Trophoblast cell (in vitro differentiated cells and primary cell): Measurements from ENCODE around the gene TNS3.

ENCODE experiments used
- DNase-seq, 2 donors: peaks; one replicate each; pipeline ENCODE4 v3.0.0-alpha.2; 2016
- H2AFZ ChIP-seq: 2 replicates; pipeline ENCODE4 v1.6.1; 2013; ENCODE audit warnings: low read length, moderate library complexity, mild to moderate bottlenecking; ENCODE audit not compliant: insufficient read depth, poor library complexity
- H2AK5ac ChIP-seq: 2 replicates; pipeline ENCODE4 v1.6.1; 2013; ENCODE audit warnings: mild to moderate bottlenecking, low read length
- H2BK120ac ChIP-seq: 2 replicates; pipeline ENCODE4 v1.6.1; 2013; ENCODE audit warnings: low read length, mild to moderate bottlenecking, moderate library complexity; ENCODE audit not compliant: insufficient read depth, poor library complexity
- H2BK12ac ChIP-seq: 2 replicates; pipeline ENCODE4 v1.6.1; 2013; ENCODE audit warnings: mild to moderate bottlenecking, low read length, moderate library complexity
- H2BK5ac ChIP-seq: 2 replicates; pipeline ENCODE4 v1.6.1; 2013; ENCODE audit warnings: low read length, low read depth, moderate library complexity, mild to moderate bottlenecking; ENCODE audit not compliant: poor library complexity
- H3K14ac ChIP-seq: 2 replicates; pipeline ENCODE4 v1.6.1; 2013; ENCODE audit warnings: mild to moderate bottlenecking, low read length
- H3K18ac ChIP-seq: 2 replicates; pipeline ENCODE4 v1.6.1; 2013; ENCODE audit warnings: mild to moderate bottlenecking, low read length
- H3K23ac ChIP-seq: 2 replicates; pipeline ENCODE4 v1.6.1; 2013; ENCODE audit warnings: low read length
- H3K27ac ChIP-seq: 2 replicates; pipeline ENCODE4 v1.5.1; 2013; ENCODE audit warnings: low read depth, mild to moderate bottlenecking, inconsistent platforms, low read length, moderate library complexity
- H3K27me3 ChIP-seq: 2 replicates; pipeline ENCODE4 v1.6.1; 2013; ENCODE audit warnings: inconsistent platforms, mild to moderate bottlenecking, low read length, moderate library complexity; ENCODE audit not compliant: insufficient read depth
- H3K36me3 ChIP-seq, 2 experiments: 1 replicate in 1 of 2; 2 replicates in 1 of 2; pipeline ENCODE4 v1.6.1; 2013; ENCODE audit warnings: low read length in 2 of 2, mild to moderate bottlenecking in 2 of 2, moderate library complexity in 1 of 2; ENCODE audit not compliant: insufficient read depth in 2 of 2, control insufficient read depth in 1 of 2
- H3K4ac ChIP-seq: 2 replicates; pipeline ENCODE4 v1.6.1; 2013; ENCODE audit warnings: low read depth, mild to moderate bottlenecking, low read length, moderate library complexity
- H3K4me1 ChIP-seq, 2 experiments: 1 replicate in 1 of 2; 2 replicates in 1 of 2; pipeline ENCODE4 v1.6.1; 2013; ENCODE audit warnings: low read length in 2 of 2, mild to moderate bottlenecking in 2 of 2, moderate library complexity in 1 of 2; ENCODE audit not compliant: insufficient read depth in 2 of 2, control insufficient read depth in 1 of 2
- H3K4me2 ChIP-seq: 2 replicates; pipeline ENCODE4 v1.6.1; 2013; ENCODE audit warnings: inconsistent platforms, mild to moderate bottlenecking, low read length, moderate library complexity
- H3K4me3 ChIP-seq: 2 replicates; pipeline ENCODE4 v1.5.1; 2013; ENCODE audit warnings: mild to moderate bottlenecking, low read depth, low read length, inconsistent platforms
- H3K79me1 ChIP-seq: one replicate; pipeline ENCODE4 v1.6.1; 2013; ENCODE audit warnings: low read length
- H3K79me2 ChIP-seq: 2 replicates; pipeline ENCODE4 v1.6.1; 2013; ENCODE audit warnings: low read length, mild to moderate bottlenecking; ENCODE audit not compliant: control insufficient read depth, insufficient read depth, poor library complexity
- H3K9ac ChIP-seq: 2 replicates; pipeline ENCODE4 v1.6.1; 2013; ENCODE audit warnings: mild to moderate bottlenecking, low read length
- H3K9me3 ChIP-seq: 2 replicates; pipeline ENCODE4 v1.6.1; 2013; ENCODE audit warnings: low read depth, mild to moderate bottlenecking, control low read depth, inconsistent platforms, low read length; ENCODE audit not compliant: insufficient read depth
- H4K12ac ChIP-seq: 2 replicates; pipeline ENCODE4 v1.6.1; 2013; ENCODE audit warnings: low read depth, mild to moderate bottlenecking, low read length, moderate library complexity
- H4K8ac ChIP-seq: 2 replicates; pipeline ENCODE4 v1.6.1; 2013; ENCODE audit warnings: low read depth, mild to moderate bottlenecking, low read length, moderate library complexity
- H4K91ac ChIP-seq: one replicate; pipeline ENCODE4 v1.6.1; 2013; ENCODE audit warnings: low read depth, mild to moderate bottlenecking, low read length, moderate library complexity
- WGBS: extraction: QIAGEN DNeasy Blood & Tissue Kit; methylation state at CpG from one replicate; pipeline ENCODE4 v1.1.7; 2013; ENCODE audit warnings: missing lambda C conversion rate; ENCODE audit not compliant: insufficient read length, insufficient coverage; ENCODE audit errors: extremely low coverage; 5-methylcytosine and 5-hydroxymethylcytosine counted together

Gene TNS3

DNA sequence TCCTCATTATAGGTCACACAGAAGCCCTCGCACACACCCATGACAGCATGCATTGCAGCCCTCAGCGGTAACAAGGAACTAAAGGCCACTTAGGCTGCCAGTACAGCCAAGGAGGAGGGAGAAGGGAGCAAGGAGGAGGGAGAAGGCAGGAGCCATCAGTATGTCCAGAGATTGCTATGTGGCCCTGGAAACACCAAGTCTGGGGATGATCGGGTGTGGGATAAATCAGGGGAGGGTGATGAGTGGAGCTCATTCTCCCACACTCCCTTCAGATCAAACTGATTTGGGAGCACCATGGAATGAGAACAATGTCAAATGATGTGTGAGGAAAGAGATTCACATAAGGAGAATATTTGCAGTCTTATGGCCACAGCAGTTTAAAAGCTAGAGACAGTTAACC is 350.9 kb downstream of the TNS3 start:
- Histone ChIP-seq H3K14ac (no peak overlapping the region), H2BK12ac (no peak overlapping the region), H3K4ac (no peak overlapping the region), H3K9ac (no peak overlapping the region), H4K12ac (no peak overlapping the region), H4K91ac (no peak overlapping the region), H3K4me3 (peak overlapping the region; percentile 23), H4K8ac (no peak overlapping the region), H3K4me1 (peaks cover 10% of the 10 kb centered on the region in 2 experiments), H3K27me3 (no peaks in the 10 kb centered on the region), H3K79me1 (no peaks in the 10 kb centered on the region), H3K4me2 (no peak overlapping the region), H2BK5ac (no peak overlapping the region), H3K9me3 (no peaks in the 10 kb centered on the region), H3K27ac (no peak overlapping the region), H3K79me2 (peaks cover 2% of the 10 kb centered on the region), H3K18ac (no peak overlapping the region), H3K23ac (no peak overlapping the region), H2AFZ (no peak overlapping the region), H2BK120ac (no peak overlapping the region), H3K36me3 (no peaks in the 10 kb centered on the region), H2AK5ac (no peak overlapping the region)
- DNase-seq: no peak
- no CpG with 5 or more reads among the region's 3 CpGs for WGBS

DNA sequence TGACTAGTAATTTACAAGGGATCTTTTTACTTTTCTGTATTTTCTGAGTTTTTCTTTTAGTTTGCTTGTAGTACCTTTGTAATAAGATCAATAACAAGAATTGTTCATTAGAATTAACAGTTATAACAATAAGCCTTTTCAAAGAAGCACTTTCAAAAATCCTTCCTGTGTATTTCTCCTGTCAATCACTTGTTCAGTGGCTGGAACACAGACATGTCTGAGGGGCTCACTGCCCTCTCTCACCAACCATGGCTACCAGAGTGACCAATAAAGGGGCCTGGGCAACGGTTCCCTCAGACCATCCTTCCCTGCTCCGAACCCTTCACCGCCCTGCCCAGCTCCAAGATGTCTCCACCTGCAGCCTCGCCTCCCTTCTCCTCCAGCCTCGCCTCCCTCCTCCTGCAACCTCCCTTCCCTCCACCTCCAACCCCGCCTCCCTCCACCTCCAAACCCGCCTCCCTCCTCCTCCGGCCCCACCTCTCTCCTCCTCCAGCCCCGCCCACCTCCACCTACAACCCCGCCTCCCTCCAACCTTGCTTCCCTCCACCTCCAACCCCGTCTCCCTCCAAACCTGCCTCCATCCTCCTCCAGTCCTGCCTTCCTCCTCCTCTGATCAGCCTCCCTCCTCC is 353.4 kb downstream of the TNS3 start:
- no peak overlapping the region for H2BK120ac ChIP-seq
- H2BK12ac ChIP-seq: no peak overlapping the region
- H3K79me2 ChIP-seq: peaks cover 2% of the 10 kb centered on the region
- H4K91ac ChIP-seq: no peak overlapping the region
- no peak overlapping the region for H2AK5ac ChIP-seq
- no peak overlapping the region for H3K27ac ChIP-seq
- no peak overlapping the region for H3K18ac ChIP-seq
- H3K79me1 ChIP-seq: no peaks in the 10 kb centered on the region
- no peak overlapping the region for H3K14ac ChIP-seq
- no peak overlapping the region for H4K8ac ChIP-seq
- H2BK5ac ChIP-seq: no peak overlapping the region
- no peak overlapping the region for H4K12ac ChIP-seq
- H3K4me2 ChIP-seq: no peak overlapping the region
- DNase-seq: peak in 1 of 2 donors; percentile 41
- no peaks in the 10 kb centered on the region for H3K9me3 ChIP-seq
- no peak overlapping the region for H3K4ac ChIP-seq
- no peaks in the 10 kb centered on the region for H3K36me3 ChIP-seq
- H3K4me1 ChIP-seq: peaks cover 10 to 14% of the 10 kb centered on the region in 2 experiments
- H3K27me3 ChIP-seq: no peaks in the 10 kb centered on the region
- no peak overlapping the region for H3K9ac ChIP-seq
- no peak overlapping the region for H2AFZ ChIP-seq
- no peak overlapping the region for H3K23ac ChIP-seq
- WGBS: no CpG with 5 or more reads among the region's 11 CpGs
- no peak overlapping the region for H3K4me3 ChIP-seq

DNA sequence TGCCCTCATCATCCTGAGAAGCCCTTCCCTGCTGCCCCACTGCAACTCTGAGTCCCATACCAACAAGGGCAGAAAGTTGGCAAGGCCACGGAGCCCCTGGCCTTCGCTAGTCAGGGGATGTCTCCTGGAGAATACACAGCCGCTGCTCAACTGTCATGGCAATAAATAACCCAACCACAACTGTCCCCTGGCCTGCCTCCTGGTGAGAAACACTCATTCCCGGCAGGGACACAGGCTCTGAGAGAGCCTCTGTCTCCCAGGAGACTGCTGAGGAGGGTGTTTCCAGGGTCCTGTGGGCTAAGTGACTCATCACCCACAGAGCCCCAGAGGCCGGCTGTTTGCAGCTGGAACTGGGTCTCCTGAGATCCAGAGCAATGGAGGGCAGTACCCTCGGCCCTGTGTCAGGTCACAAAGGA is 354.1 kb downstream of the TNS3 start:
- H3K4ac ChIP-seq: no peak overlapping the region
- peaks cover 10 to 14% of the 10 kb centered on the region in 2 experiments for H3K4me1 ChIP-seq
- H3K14ac ChIP-seq: no peak overlapping the region
- H3K23ac ChIP-seq: no peak overlapping the region
- DNase-seq: peak in 1 of 2 donors; percentile 9
- H3K4me3 ChIP-seq: no peak overlapping the region
- H3K27ac ChIP-seq: no peak overlapping the region
- no peak overlapping the region for H4K8ac ChIP-seq
- H3K79me1 ChIP-seq: no peaks in the 10 kb centered on the region
- no peak overlapping the region for H2AFZ ChIP-seq
- H3K27me3 ChIP-seq: no peaks in the 10 kb centered on the region
- no peak overlapping the region for H4K12ac ChIP-seq
- no peaks in the 10 kb centered on the region for H3K36me3 ChIP-seq
- H3K79me2 ChIP-seq: peaks cover 2% of the 10 kb centered on the region
- no peak overlapping the region for H2BK12ac ChIP-seq
- H3K9ac ChIP-seq: no peak overlapping the region
- no peaks in the 10 kb centered on the region for H3K9me3 ChIP-seq
- H2BK5ac ChIP-seq: no peak overlapping the region
- H3K18ac ChIP-seq: no peak overlapping the region
- H4K91ac ChIP-seq: no peak overlapping the region
- H2BK120ac ChIP-seq: no peak overlapping the region
- H3K4me2 ChIP-seq: no peak overlapping the region
- WGBS: no CpG with 5 or more reads among the region's 6 CpGs
- no peak overlapping the region for H2AK5ac ChIP-seq

DNA sequence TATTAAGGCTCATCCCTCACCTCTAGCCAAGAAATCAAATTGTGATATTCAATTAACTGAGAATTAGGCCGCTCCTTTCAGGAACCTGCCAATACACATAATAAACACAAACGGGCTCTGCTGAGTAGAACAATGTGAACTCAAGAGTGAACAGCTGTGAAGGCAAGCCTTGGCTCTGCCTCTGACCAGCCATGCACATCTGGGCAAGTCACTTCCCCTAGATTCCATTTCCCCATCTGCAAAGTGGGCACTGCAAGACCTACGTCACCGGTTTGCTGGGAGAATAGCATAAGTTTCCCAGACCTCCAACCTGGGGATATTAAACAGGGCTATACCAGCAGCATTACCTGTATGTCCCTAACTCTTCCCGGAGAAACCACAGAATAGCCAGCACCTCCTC is 355.2 kb downstream of the TNS3 start:
- no peak for DNase-seq
- H3K9ac ChIP-seq: no peak overlapping the region
- no peak overlapping the region for H2BK5ac ChIP-seq

More for the DNA sequence above, 355.2 kb downstream of the TNS3 start:
- Histone ChIP-seq H3K79me2 (peaks cover 2% of the 10 kb centered on the region), H3K18ac (no peak overlapping the region), H2BK120ac (no peak overlapping the region), H3K9me3 (no peaks in the 10 kb centered on the region), H3K27me3 (no peaks in the 10 kb centered on the region), H4K91ac (no peak overlapping the region), H3K4me3 (no peak overlapping the region), H3K14ac (no peak overlapping the region), H3K27ac (no peak overlapping the region), H4K12ac (no peak overlapping the region), H2BK12ac (no peak overlapping the region), H3K23ac (no peak overlapping the region), H3K4me2 (no peak overlapping the region), H2AK5ac (no peak overlapping the region), H3K36me3 (no peaks in the 10 kb centered on the region), H3K79me1 (no peaks in the 10 kb centered on the region), H3K4me1 (peaks cover 10 to 14% of the 10 kb centered on the region in 2 experiments), H3K4ac (no peak overlapping the region), H2AFZ (no peak overlapping the region), H4K8ac (no peak overlapping the region)
- WGBS: no CpG with 5 or more reads among the region's 5 CpGs
